NCI-H2227 (cell line): ENCODE results near the gene SHBG.

Source experiments
- DNase-seq: peaks from one replicate; lab custom pipeline; 2025; ENCODE audit not compliant: unreplicated experiment; lab: John Stamatoyannopoulos, UW

SHBG gene

GRCh38 chr17:7646457-7646856 lies 16.5 kb downstream of the SHBG start:
- no peak for DNase-seq

GRCh38 chr17:7647018-7647417 lies 17.1 kb downstream of the SHBG start:
- DNase-seq = no peak

- peak; percentile 90 for DNase-seq
Measured at GRCh38 chr17:7650509-7651096, 20.7 kb downstream of the SHBG start, which contains the start of gene ATP1B2. TSS of gene ATP1B2 (plus strand) at chr17:7650926. CDS start at chr17:7651519, 593 bp downstream.

GRCh38 chr17:7651097-7651664 lies 21.2 kb downstream of the SHBG start:
- no peak for DNase-seq

GRCh38 chr17:7651665-7652387 lies 21.9 kb downstream of the SHBG start:
- peak; percentile 75 for DNase-seq

- DNase-seq = no peak
Measured at GRCh38 chr17:7652388-7653356, 22.7 kb downstream of the SHBG start.

GRCh38 chr17:7654832-7655540 lies 25.1 kb downstream of the SHBG start:
- peak; percentile 22 for DNase-seq

- DNase-seq = no peak
Measured at GRCh38 chr17:7655541-7655840, 25.6 kb downstream of the SHBG start.

- peak; percentile 36 for DNase-seq
Measured at GRCh38 chr17:7656958-7657609, 27.1 kb downstream of the SHBG start.

GRCh38 chr17:7667656-7668406 lies 37.9 kb downstream of the SHBG start:
- peak; percentile 7 for DNase-seq

GRCh38 chr17:7668482-7668881 lies 38.5 kb downstream of the SHBG start:
- DNase-seq = no peak

- peak; percentile 14 for DNase-seq
Measured at GRCh38 chr17:7673239-7673638, 43.3 kb downstream of the SHBG start.

GRCh38 chr17:7674934-7675333 lies 45.0 kb downstream of the SHBG start:
- DNase-seq = no peak

- DNase-seq = no peak
Measured at GRCh38 chr17:7676533-7676932, 46.6 kb downstream of the SHBG start.

GRCh38 chr17:7677388-7678067 lies 47.6 kb downstream of the SHBG start:
- DNase-seq = no peak
